ENCODE results near the gene CNDP1.
"Not testable (repeated sequence)": the region's sequence is repeated elsewhere in the genome, so short reads cannot be mapped to it uniquely, and the experiment has no call there.

The CNDP1 gene

GRCh38 chr18:74546751-74547530, 12.6 kb downstream of the CNDP1 start:
- DNase-seq (ENCODE audit: low spot score): no peak

GRCh38 chr18:74547860-74548259, 13.6 kb downstream of the CNDP1 start:
- DNase-seq (ENCODE audit: low spot score): no peak

- no peak for DNase-seq (ENCODE audit: low spot score)
Measured at GRCh38 chr18:74549591-74550104, 15.3 kb downstream of the CNDP1 start.

GRCh38 chr18:74550886-74551285, 16.6 kb downstream of the CNDP1 start:
- DNase-seq (ENCODE audit: low spot score): no peak

- no peak for DNase-seq (ENCODE audit: low spot score)
Measured at GRCh38 chr18:74551452-74551851, 17.2 kb downstream of the CNDP1 start.

- DNase-seq (ENCODE audit: low spot score): peak; percentile 90
Measured at GRCh38 chr18:74551936-74552555, 17.7 kb downstream of the CNDP1 start.

- DNase-seq (ENCODE audit: low spot score): no peak
Measured at GRCh38 chr18:74556126-74556525, 21.8 kb downstream of the CNDP1 start.

GRCh38 chr18:74558096-74558495, 23.8 kb downstream of the CNDP1 start:
- no peak for DNase-seq (ENCODE audit: low spot score)

GRCh38 chr18:74562131-74562730, 27.9 kb downstream of the CNDP1 start:
- DNase-seq (ENCODE audit: low spot score): no peak

GRCh38 chr18:74562775-74563174, 28.5 kb downstream of the CNDP1 start:
- no peak for DNase-seq (ENCODE audit: low spot score)

GRCh38 chr18:74563999-74564398, 29.7 kb downstream of the CNDP1 start:
- no peak for DNase-seq (ENCODE audit: low spot score)

- not testable (repeated sequence) for DNase-seq (ENCODE audit: low spot score)
Measured at GRCh38 chr18:74565164-74565563, 30.9 kb downstream of the CNDP1 start.

GRCh38 chr18:74565993-74566392, 31.7 kb downstream of the CNDP1 start:
- not testable (repeated sequence) for DNase-seq (ENCODE audit: low spot score)

GRCh38 chr18:74567822-74568221, 33.5 kb downstream of the CNDP1 start:
- no peak for DNase-seq (ENCODE audit: low spot score)

GRCh38 chr18:74569401-74569800, 35.1 kb downstream of the CNDP1 start:
- DNase-seq (ENCODE audit: low spot score): no peak

GRCh38 chr18:74570266-74570665, 36.0 kb downstream of the CNDP1 start:
- DNase-seq (ENCODE audit: low spot score): no peak

GRCh38 chr18:74571895-74572680, 37.8 kb downstream of the CNDP1 start:
- DNase-seq (ENCODE audit: low spot score): no peak

- no peak for DNase-seq (ENCODE audit: low spot score)
Measured at GRCh38 chr18:74573053-74573452, 38.8 kb downstream of the CNDP1 start.

- DNase-seq (ENCODE audit: low spot score): no peak
Measured at GRCh38 chr18:74574916-74575315, 40.6 kb downstream of the CNDP1 start.

- DNase-seq (ENCODE audit: low spot score): no peak
Measured at GRCh38 chr18:74577019-74577418, 42.7 kb downstream of the CNDP1 start.

- no peak for DNase-seq (ENCODE audit: low spot score)
Measured at GRCh38 chr18:74579496-74580065, 45.3 kb downstream of the CNDP1 start.

GRCh38 chr18:74582642-74583041, 48.3 kb downstream of the CNDP1 start:
- DNase-seq (ENCODE audit: low spot score): no peak

Measured in D341Med (cell line).